NT2/D1 (cell line): ENCODE results near the gene ADGRL3.
"Not testable (repeated sequence)": the region's sequence is repeated elsewhere in the genome, so short reads cannot be mapped to it uniquely, and the experiment has no call there.

Experiments used
- DNase-seq: peaks from one replicate; pipeline ENCODE4 v3.0.0-alpha.2; 2011; ENCODE audit warnings: low read depth, low spot score
- H3K27me3 ChIP-seq: 2 replicates; pipeline ENCODE4 v1.6.0; 2011; ENCODE audit warnings: mild to moderate bottlenecking; ENCODE audit not compliant: insufficient read length, insufficient read depth
- H3K36me3 ChIP-seq: 2 replicates; pipeline ENCODE4 v1.6.1; 2011; ENCODE audit warnings: mild to moderate bottlenecking, low read length, mixed read lengths; ENCODE audit not compliant: insufficient read depth, insufficient read length
- H3K4me1 ChIP-seq: 2 replicates; pipeline ENCODE4 v1.5.1; 2011; ENCODE audit not compliant: insufficient read depth, insufficient read length
- H3K4me3 ChIP-seq: 2 replicates; pipeline ENCODE4 v1.5.1; 2011; ENCODE audit warnings: low read depth; ENCODE audit not compliant: insufficient read length
- H3K9ac ChIP-seq: 2 replicates; pipeline ENCODE4 v1.6.0; 2011; ENCODE audit warnings: low read depth; ENCODE audit not compliant: insufficient read length
- H3K9me3 ChIP-seq: 2 replicates; pipeline ENCODE4 v1.5.1; 2011; ENCODE audit warnings: mild to moderate bottlenecking, low read length; ENCODE audit not compliant: insufficient read depth
- SUZ12 ChIP-seq: IDR thresholded peaks from 2 replicates; pipeline ENCODE4 v1.6.1; 2011; ENCODE audit not compliant: insufficient read length, insufficient read depth; ENCODE audit errors: extremely low read depth
- YY1 ChIP-seq: IDR thresholded peaks from 2 replicates; pipeline ENCODE4 v1.6.1; 2011; ENCODE audit not compliant: insufficient read length, insufficient read depth
- ZNF274 ChIP-seq: IDR thresholded peaks from 2 replicates; pipeline ENCODE4 v1.6.1; 2011; ENCODE audit warnings: mild to moderate bottlenecking, low read depth, low read length

ADGRL3 gene

GRCh38 chr4:61831987-61832386 is 631.9 kb downstream of the ADGRL3 start:
- TF ChIP-seq SUZ12 (no peak), YY1 (no peak), ZNF274 (no peak)
- no peaks in the 10 kb centered on the region for H3K9me3 ChIP-seq
- H3K4me3 ChIP-seq: no peak overlapping the region
- H3K4me1 ChIP-seq: no peaks in the 10 kb centered on the region
- no peak for DNase-seq
- H3K27me3 ChIP-seq: no peaks in the 10 kb centered on the region
- H3K36me3 ChIP-seq: no peaks in the 10 kb centered on the region
- no peak overlapping the region for H3K9ac ChIP-seq

GRCh38 chr4:61837395-61837794 is 637.3 kb downstream of the ADGRL3 start:
- H3K9me3 ChIP-seq: no peaks in the 10 kb centered on the region
- H3K4me3 ChIP-seq: no peak overlapping the region

GRCh38 chr4:61838072-61838471 is 637.9 kb downstream of the ADGRL3 start:
- Histone ChIP-seq H3K4me3 (no peak overlapping the region), H3K27me3 (no peaks in the 10 kb centered on the region), H3K36me3 (no peaks in the 10 kb centered on the region), H3K9me3 (no peaks in the 10 kb centered on the region), H3K9ac (no peak overlapping the region), H3K4me1 (no peaks in the 10 kb centered on the region)
- DNase-seq: no peak
- TF ChIP-seq SUZ12: no peak
- no peak for TF ChIP-seq ZNF274

More at GRCh38 chr4:61837395-61837794, 637.3 kb downstream of the ADGRL3 start:
- no peak for DNase-seq
- Histone ChIP-seq H3K9ac (no peak overlapping the region), H3K27me3 (no peaks in the 10 kb centered on the region), H3K36me3 (no peaks in the 10 kb centered on the region), H3K4me1 (no peaks in the 10 kb centered on the region)
- TF ChIP-seq ZNF274 (no peak), SUZ12 (no peak), YY1 (no peak)

GRCh38 chr4:61841714-61842113 is 641.6 kb downstream of the ADGRL3 start:
- Histone ChIP-seq H3K27me3 (no peaks in the 10 kb centered on the region), H3K36me3 (no peaks in the 10 kb centered on the region), H3K9me3 (no peaks in the 10 kb centered on the region), H3K4me1 (no peaks in the 10 kb centered on the region), H3K4me3 (no peak overlapping the region), H3K9ac (no peak overlapping the region)
- DNase-seq: no peak
- TF ChIP-seq ZNF274 (no peak), SUZ12 (no peak), YY1 (no peak)

- no peaks in the 10 kb centered on the region for H3K9me3 ChIP-seq
- H3K4me3 ChIP-seq: no peak overlapping the region
- no peaks in the 10 kb centered on the region for H3K4me1 ChIP-seq
- DNase-seq: no peak
- TF ChIP-seq ZNF274 (no peak), YY1 (no peak), SUZ12 (no peak)
- no peaks in the 10 kb centered on the region for H3K27me3 ChIP-seq
- H3K9ac ChIP-seq: no peak overlapping the region
- no peaks in the 10 kb centered on the region for H3K36me3 ChIP-seq
These were observed 651.0 kb downstream of the ADGRL3 start for GRCh38 chr4:61851126-61851525.

- H3K4me1 ChIP-seq, H3K9ac ChIP-seq, H3K4me3 ChIP-seq, DNase-seq, H3K9me3 ChIP-seq, H3K36me3 ChIP-seq, H3K27me3 ChIP-seq: not testable (repeated sequence)
These were observed 652.0 kb downstream of the ADGRL3 start for GRCh38 chr4:61852105-61852504.

- DNase-seq: no peak
- no peak overlapping the region for H3K4me3 ChIP-seq
- no peak overlapping the region for H3K9ac ChIP-seq
- no peaks in the 10 kb centered on the region for H3K36me3 ChIP-seq
- TF ChIP-seq ZNF274: no peak
- TF ChIP-seq YY1: no peak
- TF ChIP-seq SUZ12: no peak
- H3K4me1 ChIP-seq: no peaks in the 10 kb centered on the region
- H3K9me3 ChIP-seq: no peaks in the 10 kb centered on the region
- no peaks in the 10 kb centered on the region for H3K27me3 ChIP-seq
These were observed 652.9 kb downstream of the ADGRL3 start for GRCh38 chr4:61853041-61853440.

GRCh38 chr4:61860376-61860775 is 660.2 kb downstream of the ADGRL3 start:
- Histone ChIP-seq H3K9ac (no peak overlapping the region), H3K4me1 (no peaks in the 10 kb centered on the region), H3K9me3 (no peaks in the 10 kb centered on the region), H3K4me3 (no peak overlapping the region), H3K27me3 (no peaks in the 10 kb centered on the region), H3K36me3 (no peaks in the 10 kb centered on the region)
- TF ChIP-seq SUZ12 (no peak), YY1 (no peak), ZNF274 (no peak)
- DNase-seq: no peak
